GM21723 (cell line): ENCODE measurements around the gene TRIM46.
A peak's percentile ranks its signal among the peaks of the same experiment; 100 is the strongest.

Experiments
- ATAC-seq: cut with Tn5 transposase; IDR thresholded peaks from one replicate; pipeline ENCODE4 v1.9.1; 2021; ENCODE audit warnings: mild to moderate bottlenecking, moderate library complexity; ENCODE audit not compliant: unreplicated experiment

TRIM46 gene

GRCh38 chr1:155171836-155172731 lies 1.6 kb upstream of the TRIM46 start:
- ATAC-seq = peak; percentile 17

- peak; percentile 73 for ATAC-seq
These were observed 744 bp upstream of the TRIM46 start, which contains the start of gene KRTCAP2 for GRCh38 chr1:155172732-155173477. Gene KRTCAP2 (minus strand): TSS chr1:155173304. CDS start chr1:155173224, 80 bp downstream.

- ATAC-seq = no peak
These were observed 953 bp downstream of the TRIM46 start for GRCh38 chr1:155174324-155175280.

GRCh38 chr1:155175281-155175926 lies 1.8 kb downstream of the TRIM46 start:
- ATAC-seq = no peak

GRCh38 chr1:155175927-155176371 lies 2.3 kb downstream of the TRIM46 start:
- no peak for ATAC-seq

GRCh38 chr1:155176544-155177071 lies 3.0 kb downstream of the TRIM46 start:
- ATAC-seq = no peak

GRCh38 chr1:155177192-155177917 lies 3.7 kb downstream of the TRIM46 start:
- no peak for ATAC-seq

- ATAC-seq = no peak
These were observed 4.3 kb downstream of the TRIM46 start for GRCh38 chr1:155177918-155178281.

GRCh38 chr1:155178441-155179111 lies 4.9 kb downstream of the TRIM46 start:
- no peak for ATAC-seq

- no peak for ATAC-seq
These were observed 5.7 kb downstream of the TRIM46 start for GRCh38 chr1:155179112-155180031.

GRCh38 chr1:155181371-155182051 lies 7.9 kb downstream of the TRIM46 start:
- no peak for ATAC-seq

GRCh38 chr1:155182052-155182550 lies 8.5 kb downstream of the TRIM46 start:
- ATAC-seq = no peak

- ATAC-seq = no peak
These were observed 10.1 kb downstream of the TRIM46 start for GRCh38 chr1:155183775-155184221.

GRCh38 chr1:155184351-155184811 lies 10.7 kb downstream of the TRIM46 start:
- ATAC-seq = no peak

- peak; percentile 85 for ATAC-seq
These were observed 11.5 kb downstream of the TRIM46 start for GRCh38 chr1:155184835-155185782.

GRCh38 chr1:155185783-155186066 lies 12.1 kb downstream of the TRIM46 start:
- ATAC-seq = peak; percentile 8
